WTC11 (cell line): Measurements from ENCODE around the gene MCM3AP.

ENCODE experiments used
- KAT7 ChIP-seq: sonication (generic); formaldehyde crosslinking; IDR thresholded peaks from 2 replicates; pipeline ENCODE4 v1.8.1; 2023; ENCODE audit warnings: missing genetic modification reagents, mild to moderate bottlenecking, borderline replicate concordance
- TF ChIP-seq, protein P1 (sequence below): fragments of 200-600 bp; IDR thresholded peaks from 2 replicates; pipeline ENCODE4 v1.8.0; 2022; ENCODE audit warnings: antibody characterized with exemption
- TF ChIP-seq, protein P2 (sequence below): sonication (generic); formaldehyde crosslinking; IDR thresholded peaks from 2 replicates; pipeline ENCODE4 v1.8.0; 2022; ENCODE audit warnings: mild to moderate bottlenecking, missing genetic modification reagents
- TF ChIP-seq, protein P3 (sequence below): sonication (generic); formaldehyde crosslinking; IDR thresholded peaks from 2 replicates; pipeline ENCODE4 v1.8.1; 2022; ENCODE audit warnings: mild to moderate bottlenecking, missing genetic modification reagents, moderate library complexity, borderline replicate concordance
- TF ChIP-seq, protein P4 (sequence below): sonication (generic); formaldehyde crosslinking; IDR thresholded peaks from 2 replicates; pipeline ENCODE4 v1.8.1; 2023; ENCODE audit warnings: mild to moderate bottlenecking, missing genetic modification reagents, moderate library complexity

DNA sequence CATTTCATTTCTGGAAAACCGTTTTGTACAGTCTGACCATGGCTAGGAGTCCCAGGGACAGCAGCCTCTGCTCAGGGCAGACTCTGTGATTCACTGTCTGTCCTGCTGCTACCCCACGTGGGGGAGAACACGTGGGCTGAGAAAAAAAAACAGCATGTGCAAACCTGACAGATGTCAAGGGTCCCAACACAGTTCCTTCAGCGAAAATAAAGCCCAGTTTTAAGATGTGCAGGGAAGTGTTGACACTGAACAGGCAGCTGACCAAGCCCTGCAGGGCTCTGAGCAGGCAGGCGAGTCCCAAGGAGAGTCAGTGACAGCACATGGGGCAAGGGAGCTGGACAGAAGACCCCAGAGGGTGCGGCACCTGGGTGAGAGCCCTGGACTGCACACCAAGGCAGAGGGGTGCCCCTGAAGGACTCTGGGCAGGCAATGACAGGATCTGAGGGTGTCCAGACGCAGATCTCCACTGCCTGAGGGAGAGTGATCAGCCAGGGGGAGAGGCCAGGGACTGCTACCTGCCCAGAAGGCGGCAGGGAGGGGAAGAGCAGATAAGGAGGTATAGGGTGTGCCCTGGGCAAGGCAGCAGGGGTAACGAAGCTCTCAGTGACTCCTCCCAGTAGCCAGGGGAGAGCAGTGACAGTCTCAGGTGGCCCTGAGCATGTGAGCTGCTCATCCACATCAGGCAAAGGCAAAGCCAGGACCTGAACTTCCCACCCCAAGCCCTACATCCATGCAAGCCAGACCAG, 96.0 kb downstream of the MCM3AP start:
- TF ChIP-seq, protein P1, sequence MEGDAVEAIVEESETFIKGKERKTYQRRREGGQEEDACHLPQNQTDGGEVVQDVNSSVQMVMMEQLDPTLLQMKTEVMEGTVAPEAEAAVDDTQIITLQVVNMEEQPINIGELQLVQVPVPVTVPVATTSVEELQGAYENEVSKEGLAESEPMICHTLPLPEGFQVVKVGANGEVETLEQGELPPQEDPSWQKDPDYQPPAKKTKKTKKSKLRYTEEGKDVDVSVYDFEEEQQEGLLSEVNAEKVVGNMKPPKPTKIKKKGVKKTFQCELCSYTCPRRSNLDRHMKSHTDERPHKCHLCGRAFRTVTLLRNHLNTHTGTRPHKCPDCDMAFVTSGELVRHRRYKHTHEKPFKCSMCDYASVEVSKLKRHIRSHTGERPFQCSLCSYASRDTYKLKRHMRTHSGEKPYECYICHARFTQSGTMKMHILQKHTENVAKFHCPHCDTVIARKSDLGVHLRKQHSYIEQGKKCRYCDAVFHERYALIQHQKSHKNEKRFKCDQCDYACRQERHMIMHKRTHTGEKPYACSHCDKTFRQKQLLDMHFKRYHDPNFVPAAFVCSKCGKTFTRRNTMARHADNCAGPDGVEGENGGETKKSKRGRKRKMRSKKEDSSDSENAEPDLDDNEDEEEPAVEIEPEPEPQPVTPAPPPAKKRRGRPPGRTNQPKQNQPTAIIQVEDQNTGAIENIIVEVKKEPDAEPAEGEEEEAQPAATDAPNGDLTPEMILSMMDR, result no peak
- TF ChIP-seq, protein P2, sequence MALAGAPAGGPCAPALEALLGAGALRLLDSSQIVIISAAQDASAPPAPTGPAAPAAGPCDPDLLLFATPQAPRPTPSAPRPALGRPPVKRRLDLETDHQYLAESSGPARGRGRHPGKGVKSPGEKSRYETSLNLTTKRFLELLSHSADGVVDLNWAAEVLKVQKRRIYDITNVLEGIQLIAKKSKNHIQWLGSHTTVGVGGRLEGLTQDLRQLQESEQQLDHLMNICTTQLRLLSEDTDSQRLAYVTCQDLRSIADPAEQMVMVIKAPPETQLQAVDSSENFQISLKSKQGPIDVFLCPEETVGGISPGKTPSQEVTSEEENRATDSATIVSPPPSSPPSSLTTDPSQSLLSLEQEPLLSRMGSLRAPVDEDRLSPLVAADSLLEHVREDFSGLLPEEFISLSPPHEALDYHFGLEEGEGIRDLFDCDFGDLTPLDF (CRISPR knock-in tag), result no peak
- TF ChIP-seq, protein P3, sequence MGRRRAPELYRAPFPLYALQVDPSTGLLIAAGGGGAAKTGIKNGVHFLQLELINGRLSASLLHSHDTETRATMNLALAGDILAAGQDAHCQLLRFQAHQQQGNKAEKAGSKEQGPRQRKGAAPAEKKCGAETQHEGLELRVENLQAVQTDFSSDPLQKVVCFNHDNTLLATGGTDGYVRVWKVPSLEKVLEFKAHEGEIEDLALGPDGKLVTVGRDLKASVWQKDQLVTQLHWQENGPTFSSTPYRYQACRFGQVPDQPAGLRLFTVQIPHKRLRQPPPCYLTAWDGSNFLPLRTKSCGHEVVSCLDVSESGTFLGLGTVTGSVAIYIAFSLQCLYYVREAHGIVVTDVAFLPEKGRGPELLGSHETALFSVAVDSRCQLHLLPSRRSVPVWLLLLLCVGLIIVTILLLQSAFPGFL (CRISPR knock-in tag), result no peak
- TF ChIP-seq KAT7, result no peak
- TF ChIP-seq, protein P4, sequence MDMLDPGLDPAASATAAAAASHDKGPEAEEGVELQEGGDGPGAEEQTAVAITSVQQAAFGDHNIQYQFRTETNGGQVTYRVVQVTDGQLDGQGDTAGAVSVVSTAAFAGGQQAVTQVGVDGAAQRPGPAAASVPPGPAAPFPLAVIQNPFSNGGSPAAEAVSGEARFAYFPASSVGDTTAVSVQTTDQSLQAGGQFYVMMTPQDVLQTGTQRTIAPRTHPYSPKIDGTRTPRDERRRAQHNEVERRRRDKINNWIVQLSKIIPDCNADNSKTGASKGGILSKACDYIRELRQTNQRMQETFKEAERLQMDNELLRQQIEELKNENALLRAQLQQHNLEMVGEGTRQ (CRISPR knock-in tag), result no peak
